GM21576 (cell line): ENCODE measurements around the gene DMTF1.
"Not testable (repeated sequence)": the region's sequence is repeated elsewhere in the genome, so short reads cannot be mapped to it uniquely, and the experiment has no call there.

Experiments
- ATAC-seq: cut with Tn5 transposase; IDR thresholded peaks from one replicate; pipeline ENCODE4 v1.9.1; 2021; ENCODE audit warnings: mild to moderate bottlenecking, moderate library complexity; ENCODE audit not compliant: unreplicated experiment

Gene DMTF1

GRCh38 chr7:87193912-87194311 is 41.7 kb downstream of the DMTF1 start:
- no peak for ATAC-seq

- no peak for ATAC-seq
Observed at GRCh38 chr7:87199241-87199640, 47.0 kb downstream of the DMTF1 start.

GRCh38 chr7:87199700-87200450 is 47.6 kb downstream of the DMTF1 start:
- no peak for ATAC-seq

GRCh38 chr7:87202208-87202607 is 50.0 kb downstream of the DMTF1 start:
- no peak for ATAC-seq

- ATAC-seq: no peak
Observed at GRCh38 chr7:87202705-87203104, 50.5 kb downstream of the DMTF1 start.

GRCh38 chr7:87203929-87204328 is 51.7 kb downstream of the DMTF1 start:
- ATAC-seq: not testable (repeated sequence)

- ATAC-seq: no peak
Observed at GRCh38 chr7:87204933-87205332, 52.7 kb downstream of the DMTF1 start.

- ATAC-seq: not testable (repeated sequence)
Observed at GRCh38 chr7:87205701-87206100, 53.4 kb downstream of the DMTF1 start.

- ATAC-seq: no peak
Observed at GRCh38 chr7:87206361-87206760, 54.1 kb downstream of the DMTF1 start.

GRCh38 chr7:87209295-87209924 is 57.2 kb downstream of the DMTF1 start:
- no peak for ATAC-seq

- no peak for ATAC-seq
Observed at GRCh38 chr7:87210506-87210905, 58.3 kb downstream of the DMTF1 start.

GRCh38 chr7:87212498-87212897 is 60.2 kb downstream of the DMTF1 start:
- no peak for ATAC-seq

- ATAC-seq: no peak
Observed at GRCh38 chr7:87213252-87213651, 61.0 kb downstream of the DMTF1 start.

- ATAC-seq: no peak
Observed at GRCh38 chr7:87213811-87214210, 61.6 kb downstream of the DMTF1 start.

GRCh38 chr7:87215046-87215445 is 62.8 kb downstream of the DMTF1 start:
- no peak for ATAC-seq

- peak; percentile 50 for ATAC-seq
Observed at GRCh38 chr7:87216701-87217508, 64.7 kb downstream of the DMTF1 start.

GRCh38 chr7:87217983-87218653 is 65.9 kb downstream of the DMTF1 start:
- ATAC-seq: no peak

- ATAC-seq: peak; percentile 20
Observed at GRCh38 chr7:87218796-87219544, 66.7 kb downstream of the DMTF1 start.

GRCh38 chr7:87219545-87220025 is 67.3 kb downstream of the DMTF1 start, which contains the start of gene TMEM243:
Gene TMEM243, minus strand, starts transcription at chr7:87219732. Its CDS starts 229 bp downstream, at chr7:87219503.
- ATAC-seq: peak; percentile 42
